NOMO-1 treated with dmso at 0.1 percent for 144 hours (cell line): ENCODE measurements around the gene MCU.

ENCODE experiments used
- DNase-seq: peaks from one replicate; lab custom pipeline; 2025; ENCODE audit not compliant: unreplicated experiment; lab: John Stamatoyannopoulos, UW

Gene MCU

DNA sequence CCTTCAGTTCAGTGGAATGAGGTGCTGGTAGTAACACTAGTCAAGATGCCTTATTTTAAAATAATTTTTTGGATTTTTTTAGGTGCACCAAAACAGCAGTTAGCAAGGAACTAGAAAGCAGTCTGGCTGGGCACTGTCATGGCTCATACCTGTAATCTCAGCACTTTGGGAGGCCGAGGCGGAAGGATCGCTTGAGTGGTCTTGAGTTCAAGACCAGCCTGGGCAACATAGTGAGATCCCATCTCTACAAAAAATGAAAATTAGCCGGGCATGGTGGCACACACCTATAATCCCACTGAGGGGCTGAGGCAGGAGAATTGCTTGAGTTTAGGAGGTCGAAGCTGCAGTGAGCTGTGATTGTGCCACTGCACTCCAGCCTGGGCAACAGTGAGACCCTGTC, 236.9 kb downstream of the MCU start:
- no peak for DNase-seq

DNA sequence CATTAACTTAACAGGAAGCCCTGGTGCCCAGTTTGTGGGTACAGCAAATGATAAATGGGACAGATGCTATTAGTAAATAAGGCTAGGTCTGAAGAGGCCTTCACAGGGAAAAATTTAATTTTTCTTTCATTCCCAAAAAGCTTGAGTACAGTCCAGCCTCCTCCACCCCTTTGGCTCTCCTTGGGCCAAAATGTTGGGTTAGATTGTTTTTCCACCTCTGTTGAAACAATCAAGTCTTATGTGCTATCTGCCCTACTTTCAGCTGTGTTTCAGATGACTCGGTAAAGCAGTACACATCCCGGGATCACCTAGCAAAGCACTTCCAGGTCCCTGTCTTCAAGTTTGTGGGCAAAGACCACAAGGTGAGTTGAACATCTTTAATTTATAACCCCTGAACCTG, 238.3 kb downstream of the MCU start:
- DNase-seq, result no peak

DNA sequence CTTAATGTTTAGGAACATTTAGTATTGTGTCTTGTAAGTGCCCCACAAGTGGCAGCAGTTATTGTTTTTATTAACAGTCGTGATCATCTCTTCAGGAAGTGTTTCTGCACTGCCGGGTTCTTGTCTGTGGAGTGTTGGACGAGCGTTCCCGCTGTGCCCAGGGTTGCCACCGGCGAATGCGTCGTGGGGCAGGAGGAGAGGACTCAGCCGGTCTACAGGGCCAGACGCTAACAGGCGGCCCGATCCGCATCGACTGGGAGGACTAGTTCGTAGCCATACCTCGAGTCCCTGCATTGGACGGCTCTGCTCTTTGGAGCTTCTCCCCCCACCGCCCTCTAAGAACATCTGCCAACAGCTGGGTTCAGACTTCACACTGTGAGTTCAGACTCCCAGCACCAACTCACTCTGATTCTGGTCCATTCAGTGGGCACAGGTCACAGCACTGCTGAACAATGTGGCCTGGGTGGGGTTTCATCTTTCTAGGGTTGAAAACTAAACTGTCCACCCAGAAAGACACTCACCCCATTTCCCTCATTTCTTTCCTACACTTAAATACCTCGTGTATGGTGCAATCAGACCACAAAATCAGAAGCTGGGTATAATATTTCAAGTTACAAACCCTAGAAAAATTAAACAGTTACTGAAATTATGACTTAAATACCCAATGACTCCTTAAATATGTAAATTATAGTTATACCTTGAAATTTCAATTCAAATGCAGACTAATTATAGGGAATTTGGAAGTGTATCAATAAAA, 240.5 kb downstream of the MCU start:
- DNase-seq, result no peak

DNA sequence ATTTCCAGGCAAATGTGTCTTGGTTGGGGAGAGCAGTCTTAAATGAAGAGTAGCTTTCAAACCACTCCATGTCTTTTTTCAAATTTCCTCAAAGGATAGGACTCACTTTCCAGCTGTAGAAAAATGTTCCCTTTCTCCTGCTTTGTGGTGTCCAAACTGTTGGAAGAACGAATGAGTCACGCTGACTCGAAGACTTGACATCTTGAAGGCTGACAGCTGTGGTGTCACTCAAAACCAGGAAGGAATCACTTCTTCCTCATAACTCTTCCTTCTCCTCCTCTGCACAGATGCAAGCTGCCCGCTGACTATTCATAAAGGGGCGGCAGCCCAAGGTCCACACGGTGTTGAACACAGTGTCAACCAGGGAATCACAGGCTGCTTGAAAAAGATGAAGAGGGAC, 243.4 kb downstream of the MCU start:
- no peak for DNase-seq
